Mucosa of descending colon (tissue), 3 donors: ENCODE measurements around the gene COL1A2. TPM values are rescaled to one million over a fixed set of nuclear protein-coding genes. Genes with fewer than 3 reads are reported as not detected.

Experiments used
- ATAC-seq: fragments of 200-7000 bp; cut with Tn5 transposase; one replicate; pipeline ENCODE4 v1.9.1; 2020; ENCODE audit warnings: mild to moderate bottlenecking, moderate library complexity
- DNase-seq, 3 donors: peaks; one replicate each; pipeline ENCODE4 v3.0.0-alpha.2; 2020
- H3K36me3 ChIP-seq: fragments of 200-600 bp; one replicate; pipeline ENCODE4 v1.8.0; 2021; ENCODE audit warnings: low read depth, mild to moderate bottlenecking
- H3K4me1 ChIP-seq: fragments of 200-600 bp; one replicate; pipeline ENCODE4 v1.8.0; 2021; ENCODE audit warnings: low read depth, mild to moderate bottlenecking
- H3K4me3 ChIP-seq: fragments of 200-600 bp; one replicate; pipeline ENCODE4 v1.8.0; 2021; ENCODE audit warnings: mild to moderate bottlenecking
- H3K9me3 ChIP-seq: fragments of 200-600 bp; one replicate; pipeline ENCODE4 v1.8.0; 2021; ENCODE audit warnings: mild to moderate bottlenecking
- CTCF ChIP-seq: fragments of 200-600 bp; IDR thresholded peaks from one replicate; pipeline ENCODE4 v1.8.0; 2022; ENCODE audit warnings: antibody characterized with exemption, mild to moderate bottlenecking
- intact Hi-C, 2 donors: fragments of 100-400 bp; cut with DNase I in 1 of 2; cut with micrococcal nuclease in 1 of 2; formaldehyde crosslinking; loops; one replicate each; pipeline versions ENCODE4 v1.11.0 to v1.11.1; 2022; cut with DNase I, micrococcal nuclease
- total RNA-seq, 3 donors: library from RNA; stranded (reverse); fragmentation: NEBNext Ultra II Directional in 2 of 3; extraction: Animal tissue kit (Norgen Biotek cat#: 25700) in 2 of 3; gene quantifications; one replicate each; pipeline versions ENCODE4 v1.2.1 to v1.2.4, GENCODE V29; 2021 to 2023
- donor health status: DM: no; HTN: no; CAD: no; lungs with moderate emphysema.
- donor health status: DM: no; HTN: no; CAD: no.
- donor health status: DM: no; HTN: yes; CAD: no.

Gene COL1A2
- total RNA-seq, 3 donors from 2014 or later: 35.1 to 176 (median 155) TPM

- no peak for TF ChIP-seq CTCF
- DNase-seq (no peak), ATAC-seq (no peak)
- Histone ChIP-seq H3K4me3 (no peak overlapping the region), H3K9me3 (no peaks in the 10 kb centered on the region), H3K4me1 (no peaks in the 10 kb centered on the region), H3K36me3 (no peaks in the 10 kb centered on the region)
- intact Hi-C loops: no loop called here
These were observed 41.8 kb upstream of the COL1A2 start for GRCh38 chr7:94352887-94353286.

GRCh38 chr7:94354953-94355352, 39.7 kb upstream of the COL1A2 start:
- intact Hi-C loops: no loop called here
- no peak for TF ChIP-seq CTCF

GRCh38 chr7:94355454-94355853, 39.2 kb upstream of the COL1A2 start:
- intact Hi-C loops: no loop called here
- H3K4me3 ChIP-seq: no peak overlapping the region
- no peak for ATAC-seq
- DNase-seq: no peak
- no peaks in the 10 kb centered on the region for H3K36me3 ChIP-seq
- no peaks in the 10 kb centered on the region for H3K4me1 ChIP-seq
- no peak for TF ChIP-seq CTCF
- no peaks in the 10 kb centered on the region for H3K9me3 ChIP-seq

More at GRCh38 chr7:94354953-94355352, 39.7 kb upstream of the COL1A2 start:
- ATAC-seq: no peak
- H3K4me1 ChIP-seq: no peaks in the 10 kb centered on the region
- DNase-seq: no peak
- no peaks in the 10 kb centered on the region for H3K36me3 ChIP-seq
- H3K9me3 ChIP-seq: no peaks in the 10 kb centered on the region
- no peak overlapping the region for H3K4me3 ChIP-seq

GRCh38 chr7:94357076-94357475, 37.6 kb upstream of the COL1A2 start:
- Histone ChIP-seq H3K9me3 (no peaks in the 10 kb centered on the region), H3K4me1 (no peaks in the 10 kb centered on the region), H3K36me3 (no peaks in the 10 kb centered on the region), H3K4me3 (no peak overlapping the region)
- TF ChIP-seq CTCF: no peak
- DNase-seq (no peak), ATAC-seq (no peak)
- intact Hi-C loops: no loop called here

GRCh38 chr7:94360926-94361325, 33.8 kb upstream of the COL1A2 start:
- DNase-seq: no peak
- Histone ChIP-seq H3K4me3 (no peak overlapping the region), H3K9me3 (no peaks in the 10 kb centered on the region), H3K4me1 (no peaks in the 10 kb centered on the region), H3K36me3 (no peaks in the 10 kb centered on the region)
- intact Hi-C loops: no loop called here
- no peak for ATAC-seq
- no peak for TF ChIP-seq CTCF

GRCh38 chr7:94362276-94362675, 32.4 kb upstream of the COL1A2 start:
- Histone ChIP-seq H3K9me3 (no peaks in the 10 kb centered on the region), H3K4me1 (no peaks in the 10 kb centered on the region), H3K4me3 (no peak overlapping the region), H3K36me3 (no peaks in the 10 kb centered on the region)
- DNase-seq (no peak), ATAC-seq (no peak)
- intact Hi-C loops: no loop called here
- TF ChIP-seq CTCF: no peak
